ENCODE results near the gene RUBCNL. TPM values are rescaled to one million over a fixed set of nuclear protein-coding genes. Genes with fewer than 3 reads are reported as not detected.

The RUBCNL gene
- total RNA-seq, 3 donors from 2014 or later (not counting 1 experiment from before 2014, with no cell fraction given) = 1.6 to 2.3 (median 2.1) TPM

GRCh38 chr13:46355901-46356590 is 31.0 kb downstream of the RUBCNL start:
- ATAC-seq = no peak
- no peaks in the 10 kb centered on the region for H3K9me3 Mint-ChIP-seq
- no peak for TF ChIP-seq CTCF (IDR thresholded peaks at IDR 0.05)
- H3K36me3 ChIP-seq (ENCODE audit: control insufficient read depth, insufficient read depth, low read length) = no peaks in the 10 kb centered on the region
- H3K27me3 ChIP-seq (ENCODE audit: control insufficient read depth, insufficient read depth, low read length) = no peaks in the 10 kb centered on the region
- H3K27ac ChIP-seq (ENCODE audit: low read length) = no peak overlapping the region
- intact Hi-C loops (cut with micrococcal nuclease) = no loop called here
- peaks cover 0 to 5% of the 10 kb centered on the region in 2 donors for H3K27me3 Mint-ChIP-seq (ENCODE audit: low read depth in 2 of 2)
- H3K4me1 ChIP-seq (ENCODE audit: control insufficient read depth, insufficient read depth, low read length) = peaks cover 4% of the 10 kb centered on the region
- 85% methylated on average over 11 of the region's 11 CpGs for WGBS (ENCODE audit: insufficient coverage)
- H3K4me1 Mint-ChIP-seq = peaks cover 6 to 7% of the 10 kb centered on the region in 2 donors
- no peak overlapping the region for H3K4me3 Mint-ChIP-seq
- H3K9me3 ChIP-seq (ENCODE audit: control insufficient read depth, insufficient read depth, low read length) = no peaks in the 10 kb centered on the region
- DNase-seq = no peak
- H3K4me3 ChIP-seq (ENCODE audit: low read length) = no peak overlapping the region
- no peaks in the 10 kb centered on the region for H3K36me3 Mint-ChIP-seq
- H3K27ac Mint-ChIP-seq = no peak overlapping the region

GRCh38 chr13:46355088-46355468 is 32.0 kb downstream of the RUBCNL start:
- H3K27me3 Mint-ChIP-seq (ENCODE audit: low read depth in 2 of 2) = peaks cover 0 to 5% of the 10 kb centered on the region in 2 donors
- H3K4me3 Mint-ChIP-seq = no peak overlapping the region
- ATAC-seq (no peak), DNase-seq (no peak)
- Histone ChIP-seq H3K36me3 (ENCODE audit: control insufficient read depth, insufficient read depth, low read length) (no peaks in the 10 kb centered on the region), H3K4me3 (ENCODE audit: low read length) (no peak overlapping the region), H3K27ac (ENCODE audit: low read length) (no peak overlapping the region), H3K9me3 (ENCODE audit: control insufficient read depth, insufficient read depth, low read length) (no peaks in the 10 kb centered on the region), H3K4me1 (ENCODE audit: control insufficient read depth, insufficient read depth, low read length) (peaks cover 4% of the 10 kb centered on the region), H3K27me3 (ENCODE audit: control insufficient read depth, insufficient read depth, low read length) (no peaks in the 10 kb centered on the region)
- intact Hi-C loops (cut with micrococcal nuclease) = no loop called here
- no peaks in the 10 kb centered on the region for H3K9me3 Mint-ChIP-seq
- no peaks in the 10 kb centered on the region for H3K36me3 Mint-ChIP-seq
- H3K4me1 Mint-ChIP-seq = peaks cover 6 to 7% of the 10 kb centered on the region in 2 donors
- no peak for TF ChIP-seq CTCF (IDR thresholded peaks at IDR 0.05)
- WGBS (ENCODE audit: insufficient coverage) = 70% methylated on average over 5 of the region's 5 CpGs
- H3K27ac Mint-ChIP-seq = peak overlapping the region in 1 of 2 donors; percentile 6

GRCh38 chr13:46354156-46355087 is 32.6 kb downstream of the RUBCNL start:
- H3K27ac Mint-ChIP-seq = peak overlapping the region in 1 of 2 donors; percentile 6
- 63% methylated on average over 9 of the region's 9 CpGs for WGBS (ENCODE audit: insufficient coverage)

More at GRCh38 chr13:46354156-46355087, 32.6 kb downstream of the RUBCNL start:
- Mint-ChIP-seq H3K4me1 (peaks cover 6 to 7% of the 10 kb centered on the region in 2 donors), H3K9me3 (no peaks in the 10 kb centered on the region), H3K36me3 (no peaks in the 10 kb centered on the region), H3K27me3 (ENCODE audit: low read depth in 2 of 2) (peaks cover 0 to 5% of the 10 kb centered on the region in 2 donors), H3K4me3 (no peak overlapping the region)
- no peak for TF ChIP-seq CTCF (IDR thresholded peaks at IDR 0.05)
- Histone ChIP-seq H3K27ac (ENCODE audit: low read length) (no peak overlapping the region), H3K9me3 (ENCODE audit: control insufficient read depth, insufficient read depth, low read length) (no peaks in the 10 kb centered on the region), H3K4me1 (ENCODE audit: control insufficient read depth, insufficient read depth, low read length) (peaks cover 4% of the 10 kb centered on the region), H3K36me3 (ENCODE audit: control insufficient read depth, insufficient read depth, low read length) (no peaks in the 10 kb centered on the region), H3K4me3 (ENCODE audit: low read length) (no peak overlapping the region), H3K27me3 (ENCODE audit: control insufficient read depth, insufficient read depth, low read length) (no peaks in the 10 kb centered on the region)
- ATAC-seq = peak in 2 of 3 donors; percentile 30 to 34
- peak in 1 of 2 donors; percentile 18 for DNase-seq
- intact Hi-C loops (cut with micrococcal nuclease) = no loop called here

All from natural killer cell (primary cell).